HG03060 (cell line): ENCODE measurements around the gene CEL.

Source experiments
- ATAC-seq: cut with Tn5 transposase; IDR thresholded peaks from one replicate; pipeline ENCODE4 v1.9.1; 2021; ENCODE audit warnings: low read depth, moderate number of reproducible peaks; ENCODE audit not compliant: unreplicated experiment

CEL gene

GRCh38 chr9:133113949-133114885, 52.4 kb downstream of the CEL start:
- ATAC-seq: no peak

DNA sequence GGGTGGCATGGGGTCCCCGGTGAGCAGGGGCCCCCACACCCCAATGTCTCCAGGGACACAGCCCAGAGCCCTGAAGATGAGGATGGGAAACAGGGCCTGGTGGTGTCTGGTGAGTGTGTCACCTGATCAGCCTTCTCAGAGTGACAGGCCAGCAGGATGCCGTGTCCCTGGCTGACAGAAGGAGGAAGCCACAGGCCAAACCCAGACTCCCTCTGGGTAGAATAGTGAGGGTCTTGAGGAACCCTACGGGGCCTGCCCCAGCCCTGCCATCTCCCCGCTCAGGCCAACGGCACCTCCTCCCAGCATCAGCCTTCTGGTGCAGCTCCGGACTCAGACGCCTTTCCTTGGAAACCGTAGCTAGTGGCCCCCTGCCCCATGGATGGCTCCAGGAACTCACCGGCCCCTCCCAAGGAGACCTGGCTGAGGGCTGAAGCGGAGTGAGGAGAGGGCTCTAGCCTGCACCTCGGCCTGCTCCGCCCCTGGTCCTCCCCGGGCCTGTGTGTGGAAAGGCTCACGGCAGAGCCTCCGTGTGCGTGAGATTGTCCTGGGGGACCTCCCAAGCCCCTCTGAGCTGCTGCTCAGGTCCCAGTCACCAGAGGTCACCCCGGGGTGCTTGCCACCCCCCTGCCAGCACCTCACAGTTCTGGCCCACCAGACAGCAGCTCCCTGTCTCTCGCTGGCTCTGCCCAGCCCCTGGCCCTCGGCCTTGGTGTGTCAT, 53.3 kb downstream of the CEL start:
- ATAC-seq: no peak

DNA sequence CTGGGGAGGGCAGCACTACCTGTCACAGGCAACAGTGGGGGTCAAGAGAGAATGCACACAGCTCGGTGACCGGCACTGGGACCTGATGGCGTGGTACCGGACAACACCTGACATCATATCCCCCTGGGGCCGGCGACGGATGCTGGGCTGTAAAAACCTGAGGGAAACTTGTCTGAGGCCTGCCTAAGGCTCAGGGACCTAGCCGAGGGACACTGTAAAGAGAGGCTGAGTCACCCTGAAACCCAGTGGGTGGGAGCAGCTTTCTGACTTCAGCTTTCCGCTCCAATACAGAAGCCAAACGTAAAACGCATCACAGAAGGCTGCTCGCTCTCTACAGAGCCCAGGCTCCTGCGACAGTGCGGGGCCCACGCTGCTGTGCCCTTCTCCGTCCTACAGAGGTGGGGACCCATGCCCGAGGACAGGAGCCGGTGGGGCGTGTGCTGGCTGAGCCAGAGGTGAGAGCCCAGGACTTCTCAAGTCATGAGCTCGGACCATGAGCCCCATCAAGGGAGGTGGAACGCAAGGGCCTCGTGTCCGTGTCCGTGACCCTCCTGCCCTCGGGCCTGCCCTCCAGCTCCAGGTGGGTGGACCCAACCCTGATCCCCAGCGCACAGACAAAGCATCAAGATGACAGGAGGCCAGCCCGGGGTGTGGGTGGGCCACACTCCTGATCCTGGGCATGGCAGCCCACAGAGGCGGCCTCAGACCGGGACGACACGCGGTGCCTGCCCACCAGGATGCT, 54.0 kb downstream of the CEL start:
- ATAC-seq: peak; percentile 54

DNA sequence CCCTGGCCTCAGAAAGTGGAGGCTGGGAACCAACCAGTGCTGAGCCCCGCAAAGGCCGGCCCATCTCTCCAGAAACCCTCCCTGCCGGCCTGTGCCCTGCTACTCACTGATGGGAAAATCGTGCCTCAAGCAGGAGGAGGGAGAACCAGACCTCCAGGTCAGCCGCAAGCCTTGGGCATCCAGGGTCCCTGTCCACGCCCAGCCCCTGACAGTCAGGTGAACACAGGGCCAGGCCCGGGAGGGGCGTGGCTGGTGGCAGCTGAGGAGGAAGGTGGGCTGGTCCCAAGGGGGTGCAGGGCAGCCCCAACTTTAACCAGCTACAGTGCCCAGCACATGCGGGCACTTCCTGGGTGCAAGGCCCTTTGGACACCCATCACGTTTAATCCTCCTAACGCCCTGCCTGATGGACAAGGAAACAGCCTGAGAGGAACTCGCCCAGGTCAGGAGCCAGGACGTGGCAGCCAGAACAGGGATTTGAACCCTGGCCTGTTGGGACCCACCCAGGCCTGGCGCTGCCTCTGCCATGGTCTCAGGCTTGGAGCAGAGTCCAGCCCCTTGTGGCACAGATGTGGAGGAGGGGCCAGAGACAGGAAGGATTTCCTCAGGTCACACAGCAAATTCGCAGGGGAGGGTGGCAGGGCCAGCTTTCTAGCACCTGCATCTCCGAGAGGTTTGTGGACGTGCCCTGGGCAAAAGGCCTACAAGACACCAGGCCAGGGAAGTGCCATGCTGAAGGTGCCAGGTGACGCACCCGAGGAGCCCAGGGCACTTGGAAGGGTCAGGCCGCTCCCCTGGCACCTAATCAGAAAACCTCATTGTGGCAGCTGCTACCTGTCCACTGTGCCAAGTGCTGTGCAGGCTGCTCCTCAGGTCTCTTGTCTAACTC, 54.8 kb downstream of the CEL start:
- no peak for ATAC-seq

DNA sequence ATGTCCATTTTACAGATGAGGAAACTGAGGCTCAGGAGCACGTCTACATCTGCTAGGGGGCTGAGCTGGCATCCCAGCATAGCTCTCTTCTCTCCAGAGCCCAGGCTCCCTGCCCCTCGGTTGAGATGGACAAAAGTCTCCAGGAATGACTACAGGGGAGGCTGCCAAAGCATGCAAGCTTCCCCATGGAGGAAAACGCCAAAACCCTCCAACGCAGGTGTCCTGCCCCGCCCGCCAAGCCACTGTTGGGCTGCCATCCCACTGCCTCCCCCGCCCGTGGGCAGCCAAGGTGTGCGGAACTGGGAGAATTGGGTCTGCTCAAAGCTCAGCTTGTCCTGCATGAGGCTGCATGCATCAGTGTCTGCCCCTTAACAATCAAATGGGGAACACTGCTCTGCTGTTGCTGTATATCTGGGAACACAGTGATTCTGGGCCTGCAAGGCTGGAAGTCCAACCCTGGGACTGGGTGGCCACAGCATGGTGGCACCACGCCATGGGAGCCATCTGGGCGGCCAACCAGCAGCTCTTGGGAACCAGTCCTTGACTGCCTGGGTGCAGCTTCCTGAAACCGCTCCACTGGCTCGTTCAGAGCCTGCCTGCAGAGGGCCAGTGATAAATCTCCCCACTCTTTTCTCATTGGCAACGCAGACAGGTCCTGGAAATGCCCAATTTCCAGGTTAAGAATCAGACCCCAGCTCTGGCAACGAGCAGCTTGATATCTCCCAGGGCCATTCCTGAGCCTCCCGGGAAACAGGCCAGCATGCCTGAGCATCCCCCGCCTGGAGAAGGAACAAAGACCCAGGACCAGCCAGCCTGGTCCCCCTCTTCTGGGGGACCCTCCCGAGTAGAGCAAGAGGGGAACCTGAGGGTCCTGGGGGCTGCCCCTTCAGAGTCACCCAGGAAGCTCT, 55.7 kb downstream of the CEL start:
- no peak for ATAC-seq

DNA sequence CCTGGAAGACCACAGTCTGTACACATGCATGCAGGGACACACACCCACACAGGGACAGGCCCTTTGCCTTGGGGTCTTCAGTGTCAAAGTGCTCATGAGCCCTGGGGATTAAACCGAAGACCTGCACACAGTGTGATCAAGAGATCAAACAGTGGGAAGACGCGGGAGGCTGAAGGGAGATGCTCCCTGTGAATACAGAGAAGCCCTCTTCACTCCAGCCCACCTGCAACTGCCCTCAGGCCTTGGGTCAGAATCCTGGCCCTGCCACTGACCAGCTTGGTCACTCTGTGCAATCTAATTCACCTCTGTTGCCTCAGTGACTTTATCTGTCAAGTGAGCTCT, 56.4 kb downstream of the CEL start:
- no peak for ATAC-seq

GRCh38 chr9:133118568-133118967, 56.8 kb downstream of the CEL start:
- ATAC-seq: no peak

DNA sequence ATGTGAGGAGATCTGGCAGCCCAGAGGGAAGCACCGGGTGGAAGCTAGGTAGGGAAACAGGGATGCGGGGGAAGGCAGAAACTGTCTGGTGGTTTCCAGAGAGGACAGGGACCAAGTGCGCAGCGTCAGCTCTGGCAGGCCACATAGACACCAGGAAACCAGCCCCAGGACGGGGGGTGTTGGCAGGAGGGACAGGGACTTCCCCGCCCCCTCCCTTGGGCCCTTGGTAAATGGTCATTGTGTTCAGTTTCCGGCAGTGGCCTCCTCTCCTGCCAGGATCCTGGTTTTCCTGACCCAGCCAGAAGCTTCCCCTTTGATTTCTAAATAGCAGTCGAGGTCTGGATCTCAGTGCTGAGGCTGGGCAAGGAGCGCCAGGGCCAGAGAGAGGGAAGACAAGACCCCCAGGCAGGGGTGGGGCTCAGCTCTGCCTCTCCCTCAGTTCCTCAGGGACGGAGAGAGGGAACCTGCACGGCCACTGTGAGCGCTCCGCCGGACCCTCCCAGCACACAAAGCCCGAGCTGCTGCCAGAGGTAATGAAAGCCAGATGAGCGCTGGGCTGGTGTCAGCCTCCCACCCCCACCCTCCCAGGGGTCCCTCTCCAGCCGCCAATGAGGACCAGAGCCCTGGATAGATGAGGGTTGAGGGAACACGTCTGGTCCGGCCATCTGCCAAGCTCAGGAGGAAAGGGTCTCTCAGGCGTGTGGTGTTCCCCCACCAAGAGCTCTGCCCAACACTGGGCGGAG, 57.5 kb downstream of the CEL start:
- ATAC-seq: no peak

DNA sequence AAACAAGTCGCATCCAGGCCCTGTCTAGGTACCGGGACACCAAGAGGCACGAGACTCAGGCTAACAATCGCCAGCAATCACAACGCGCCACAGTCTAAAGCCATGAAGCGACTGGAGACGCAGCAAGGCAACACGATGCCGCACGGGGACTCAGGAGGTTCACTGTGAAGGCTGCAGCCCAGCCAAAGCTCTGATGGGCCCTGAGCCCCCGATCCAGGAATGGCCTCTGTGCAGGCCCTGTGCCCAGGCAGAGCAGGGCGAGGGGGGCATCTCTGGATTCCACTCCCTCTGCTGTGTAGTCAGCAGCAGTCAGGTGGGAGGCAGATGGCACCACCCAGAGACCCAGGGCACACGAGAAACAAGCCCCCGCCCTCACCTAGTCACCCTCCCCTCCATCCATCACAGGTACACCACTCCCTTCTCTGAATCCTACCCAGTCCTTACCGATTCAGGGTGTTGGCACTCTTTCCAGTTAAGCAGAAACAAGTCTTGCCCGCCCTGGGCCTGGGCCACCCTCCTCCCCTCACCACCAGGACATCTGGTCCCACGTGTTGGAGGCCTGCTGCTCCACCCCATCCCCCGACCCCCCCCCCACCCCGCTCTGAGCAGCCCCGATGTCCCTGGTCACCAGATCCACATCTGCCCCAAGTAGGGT, 58.2 kb downstream of the CEL start:
- no peak for ATAC-seq

GRCh38 chr9:133120501-133121197, 58.9 kb downstream of the CEL start:
- ATAC-seq: no peak
